GM21381 (cell line): Measurements from ENCODE around the gene SUSD6.
A peak's percentile ranks its signal among the peaks of the same experiment; 100 is the strongest.

Experiments
- ATAC-seq: cut with Tn5 transposase; IDR thresholded peaks from one replicate; pipeline ENCODE4 v1.9.1; 2021; ENCODE audit warnings: mild to moderate bottlenecking, moderate library complexity; ENCODE audit not compliant: unreplicated experiment

The SUSD6 gene

DNA sequence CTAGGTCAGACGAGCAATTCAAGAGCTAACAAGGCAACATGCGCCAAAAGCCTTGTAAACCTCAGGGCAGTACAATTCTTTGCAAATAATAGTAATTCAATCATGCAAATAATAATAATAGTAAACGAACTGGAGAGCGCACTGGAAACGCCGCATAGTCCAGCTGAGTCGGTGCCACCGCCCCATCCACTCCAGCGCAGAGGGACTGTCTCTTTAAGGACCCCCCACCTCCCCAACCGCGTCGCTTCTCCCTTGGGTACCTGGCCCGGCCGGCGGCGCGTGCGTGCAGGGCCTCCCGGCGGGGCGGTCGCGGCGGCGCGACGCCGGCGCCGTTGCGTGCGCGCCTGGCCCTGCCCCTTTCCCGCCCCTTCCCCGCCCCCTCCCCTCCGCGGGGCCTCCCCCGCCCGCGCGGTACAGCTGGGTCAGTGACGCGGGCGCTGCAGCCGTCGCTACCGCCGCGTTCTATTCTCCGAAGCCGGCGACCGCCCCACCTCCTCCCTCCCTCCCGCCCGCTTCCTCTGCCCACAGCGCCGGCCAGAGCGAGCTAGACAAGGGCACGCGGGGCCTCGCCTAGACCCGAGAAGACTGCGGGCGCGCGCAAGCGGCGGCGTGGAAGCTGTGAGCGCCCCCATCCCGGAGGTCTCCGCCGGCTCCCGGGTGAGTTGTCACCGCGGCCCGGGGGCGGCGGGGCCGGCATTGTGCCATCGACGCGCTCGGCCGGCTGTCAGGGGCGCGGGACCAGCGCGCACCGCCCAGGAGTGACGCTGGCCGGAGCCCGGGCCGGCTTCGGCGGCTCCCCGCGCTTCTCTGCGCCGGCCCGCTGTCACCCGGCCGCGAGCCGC, at the start of gene SUSD6:
SUSD6 (plus strand) TSS at position 425 of the 842 bp plus-strand sequence. CDS start 46,997 bp downstream, outside the sequence.
- peak; percentile 55 for ATAC-seq

DNA sequence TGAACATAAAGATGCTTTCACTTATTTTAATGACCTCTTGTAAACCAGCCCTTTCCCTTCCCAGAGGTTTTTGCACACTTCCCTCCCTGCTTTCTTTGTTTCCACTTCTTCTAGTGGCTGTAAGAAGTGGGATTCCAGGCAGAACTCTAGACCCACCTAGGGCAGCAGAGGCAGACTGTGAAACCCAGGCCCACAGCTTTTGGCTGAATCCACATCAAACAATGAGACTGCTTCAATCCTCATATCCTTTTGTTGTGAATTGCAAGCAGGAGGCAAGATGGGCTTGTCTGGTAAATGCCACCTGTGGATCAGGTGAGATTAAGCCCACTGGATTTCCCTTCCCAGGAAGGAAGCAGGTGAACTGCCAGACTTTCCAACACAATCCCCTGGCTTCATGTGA, 49.5 kb upstream of the SUSD6 start:
- no peak for ATAC-seq

DNA sequence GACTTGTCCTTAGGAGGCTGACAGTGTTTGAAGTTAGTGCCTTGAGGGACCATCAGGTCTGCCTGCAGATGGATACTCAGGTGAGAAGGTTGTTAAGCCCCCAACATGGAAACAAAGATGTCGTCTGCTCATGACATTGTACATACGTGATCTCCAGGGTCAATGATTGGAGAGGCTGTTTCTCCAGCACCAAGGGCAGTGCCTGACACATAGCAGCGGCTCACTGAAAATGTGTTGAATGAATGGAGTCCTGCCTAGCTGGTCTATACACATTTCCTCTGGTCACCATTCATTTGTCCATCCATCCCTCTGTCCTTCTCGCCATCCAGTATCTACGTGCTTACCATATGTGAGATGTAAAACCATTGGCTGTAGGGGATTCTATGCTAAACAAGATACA, 43.8 kb upstream of the SUSD6 start:
- ATAC-seq, result no peak

DNA sequence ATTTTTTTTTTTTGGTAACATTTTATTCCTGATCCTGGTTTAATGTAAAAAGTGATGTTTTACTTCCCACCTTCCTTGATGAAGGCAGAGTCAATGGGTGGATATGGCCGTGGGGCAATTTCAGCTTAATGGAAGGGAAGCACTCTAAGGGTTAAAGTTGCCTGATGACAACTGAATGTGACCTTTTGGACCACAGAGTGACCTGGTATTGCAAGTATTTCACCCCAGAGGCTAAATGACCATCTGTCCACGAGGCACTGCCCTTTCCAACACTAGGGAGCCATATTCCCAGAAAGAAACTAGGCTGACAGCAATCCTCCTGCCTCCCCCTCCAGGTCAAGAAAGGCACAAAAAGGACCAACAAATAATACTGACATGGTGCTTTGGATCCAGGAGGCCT, 41.5 kb upstream of the SUSD6 start:
- no peak for ATAC-seq

- no peak for ATAC-seq
These were observed 40.5 kb upstream of the SUSD6 start for GRCh38 chr14:69570836-69571330.

DNA sequence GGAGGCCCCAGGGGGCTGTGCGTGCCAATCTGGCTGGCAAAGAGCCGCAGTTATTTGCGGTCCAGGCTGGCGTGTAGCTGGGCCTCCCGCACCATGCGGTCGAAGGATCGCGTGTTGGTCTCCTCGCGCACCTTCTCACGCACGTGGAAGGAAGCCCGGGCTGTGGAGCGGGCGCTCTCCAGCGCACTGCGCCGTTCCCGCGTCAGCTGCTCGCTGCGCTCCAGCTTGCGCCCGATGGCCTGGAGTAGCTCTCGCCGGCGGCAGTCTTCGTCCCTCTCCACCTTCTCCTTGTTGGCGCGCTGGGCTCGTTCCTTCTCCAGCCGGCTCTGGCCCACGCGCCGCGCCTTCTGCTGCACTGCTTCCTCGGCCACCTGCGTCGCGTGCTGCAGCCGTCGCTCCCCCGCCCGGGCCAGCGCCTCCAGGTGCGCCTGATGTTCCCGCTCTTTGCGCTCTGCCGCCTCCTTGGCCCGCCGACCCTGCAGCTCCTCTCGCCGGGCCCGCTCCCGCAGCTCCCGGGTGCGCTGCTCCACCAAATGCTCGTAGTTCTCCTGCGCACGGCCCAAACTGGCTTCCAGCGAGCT, 39.9 kb upstream of the SUSD6 start:
- ATAC-seq, result no peak

DNA sequence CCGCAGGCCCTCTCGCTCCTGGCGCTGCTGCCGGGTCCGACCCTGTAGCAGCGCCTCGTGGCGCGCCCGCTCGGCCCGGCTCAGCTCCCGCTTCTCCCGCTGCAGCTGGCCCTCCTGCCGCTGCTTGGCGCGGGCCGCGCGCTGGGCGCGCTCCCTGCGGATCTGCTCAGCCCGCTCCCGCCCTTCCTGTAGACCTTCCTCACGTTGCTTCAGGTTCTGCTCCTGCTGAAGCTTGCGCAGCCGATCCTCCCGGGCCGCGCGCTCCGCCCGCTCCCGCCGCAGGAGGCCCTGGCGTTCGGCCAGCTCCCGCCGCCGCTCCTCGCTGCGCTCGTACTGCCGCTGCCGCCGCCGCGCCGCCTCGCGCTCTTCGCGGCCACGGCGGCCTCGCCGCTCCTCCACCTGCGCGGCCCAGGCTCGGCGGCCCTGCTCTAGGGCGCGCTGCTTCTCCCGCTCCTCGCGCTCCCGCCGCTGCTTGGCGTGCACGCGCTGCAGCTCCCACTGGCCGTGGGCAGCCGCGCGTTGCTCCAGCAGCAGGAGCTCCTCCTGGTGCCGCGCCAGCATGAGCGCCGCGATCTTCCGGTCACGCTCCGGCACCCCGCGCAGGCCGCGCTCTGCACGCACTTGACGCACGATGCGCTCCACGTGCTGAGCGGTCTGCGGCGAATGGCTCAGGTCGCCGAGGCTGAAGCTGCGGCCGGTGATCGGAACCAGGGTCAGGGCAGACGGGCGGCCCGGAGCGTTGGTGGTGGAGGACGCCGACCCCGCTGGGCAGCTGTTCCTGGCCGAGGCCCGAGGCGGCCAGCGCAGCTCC, 39.2 kb upstream of the SUSD6 start:
- ATAC-seq, result no peak

DNA sequence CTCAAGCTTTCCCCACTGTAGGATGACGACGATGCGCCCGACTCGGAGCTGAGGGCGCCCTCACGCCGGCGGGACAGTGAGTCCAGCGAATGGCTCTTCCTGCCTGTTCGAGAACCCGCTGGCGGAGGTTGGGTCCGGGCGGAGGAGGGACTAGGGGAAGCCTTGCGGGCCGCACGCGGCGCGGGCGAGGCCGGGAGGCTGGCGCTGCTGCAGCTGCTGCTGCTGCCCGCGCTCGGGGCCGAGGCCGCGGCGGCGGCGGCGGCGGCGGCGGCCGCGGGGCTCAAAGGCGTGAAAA, 38.6 kb upstream of the SUSD6 start:
- ATAC-seq, result no peak

- ATAC-seq, result no peak
These were observed 38.1 kb upstream of the SUSD6 start for GRCh38 chr14:69573205-69573830.

GRCh38 chr14:69573831-69574262, 37.5 kb upstream of the SUSD6 start:
- ATAC-seq, result no peak

- ATAC-seq, result no peak
These were observed 37.0 kb upstream of the SUSD6 start, which contains the start of gene CCDC177 for GRCh38 chr14:69574263-69574953. CCDC177 (minus strand) TSS chr14:69574871; CDS start chr14:69573622, 1,249 bp downstream.

DNA sequence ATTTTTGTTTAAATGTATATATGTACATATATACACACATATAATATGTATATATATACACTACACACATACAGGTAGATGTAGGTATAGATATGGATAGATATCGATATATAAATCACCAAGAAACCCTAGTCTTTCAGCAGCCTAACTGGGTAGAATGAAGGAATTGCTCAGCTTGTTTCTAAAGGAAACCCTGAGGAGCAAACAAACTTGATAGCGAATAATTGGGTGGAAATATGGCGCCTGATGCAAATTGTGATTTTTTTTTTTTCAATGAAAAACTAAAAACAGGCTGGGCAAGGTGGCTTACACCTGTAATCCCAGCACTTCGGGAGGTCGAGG, 36.5 kb upstream of the SUSD6 start:
- no peak for ATAC-seq

DNA sequence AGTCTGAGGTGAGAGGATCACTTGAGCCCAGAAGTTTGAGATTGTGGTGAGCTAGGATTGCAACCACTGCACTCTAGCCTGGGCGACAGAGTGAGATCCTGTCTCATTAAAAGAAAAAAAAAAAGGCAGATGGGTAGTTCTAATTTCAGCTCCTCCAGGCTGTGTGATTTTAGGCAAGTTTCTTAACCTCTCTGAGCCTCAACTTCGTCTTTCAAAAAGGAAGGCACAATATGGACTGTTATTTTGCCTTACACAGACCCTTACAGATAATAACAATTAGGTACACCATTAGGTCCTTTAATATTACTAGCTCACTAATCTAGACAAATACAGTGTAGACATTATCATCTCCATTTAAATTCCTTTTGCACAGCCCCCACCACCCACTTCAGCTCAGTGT, 31.9 kb upstream of the SUSD6 start:
- ATAC-seq, result no peak

GRCh38 chr14:69580009-69580577, 31.3 kb upstream of the SUSD6 start:
- ATAC-seq, result no peak

DNA sequence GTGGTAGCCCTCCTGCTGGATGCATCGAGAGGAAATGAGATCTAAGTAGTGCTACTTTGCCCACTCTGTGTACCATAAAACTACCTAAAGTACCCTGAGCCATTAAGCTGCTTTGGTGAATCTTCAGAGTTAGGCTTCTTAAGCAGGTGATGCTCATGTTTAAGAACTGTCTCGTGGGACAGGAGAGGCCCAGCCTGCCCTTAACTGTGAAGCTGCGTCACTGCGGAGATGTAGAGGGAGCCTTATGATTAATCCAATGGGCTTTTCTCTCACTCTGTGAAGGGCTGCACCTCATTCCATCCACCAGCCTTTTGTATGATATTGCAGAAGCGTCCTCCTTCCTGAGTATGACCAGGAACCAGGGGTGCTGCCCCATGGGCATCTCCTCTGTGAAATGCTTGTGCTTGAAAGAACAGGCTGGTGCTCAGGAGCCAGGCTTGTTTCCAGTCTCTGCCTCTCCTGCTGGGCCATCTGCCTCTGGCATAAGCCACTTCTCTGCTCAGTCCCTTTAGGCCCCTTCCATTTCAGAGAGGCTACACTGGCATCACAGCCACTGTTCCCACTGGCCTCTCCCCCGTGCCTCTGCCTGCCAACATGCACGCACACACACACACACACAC, 30.0 kb upstream of the SUSD6 start:
- ATAC-seq, result no peak

DNA sequence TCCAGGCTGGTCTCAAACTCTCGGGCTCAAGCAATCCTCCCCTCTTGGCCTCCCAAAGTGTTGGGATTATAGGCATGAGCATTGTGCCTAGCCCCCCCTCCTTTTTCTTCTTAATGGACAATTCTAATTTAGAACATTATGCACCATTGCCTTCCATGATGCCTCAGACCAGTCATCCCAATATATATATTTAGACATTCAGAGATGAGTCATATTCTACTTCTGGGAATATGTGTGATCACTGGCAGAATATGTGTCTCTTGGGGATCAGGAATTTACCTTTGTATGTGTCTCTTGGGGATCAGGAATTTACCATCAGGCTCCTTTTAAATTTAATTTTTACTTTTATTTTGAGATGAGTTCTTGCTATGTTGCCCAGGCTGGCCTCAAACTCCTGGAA, 29.2 kb upstream of the SUSD6 start:
- ATAC-seq, result no peak

- no peak for ATAC-seq
These were observed 28.6 kb upstream of the SUSD6 start for GRCh38 chr14:69582829-69583228.

- no peak for ATAC-seq
These were observed 27.0 kb upstream of the SUSD6 start for GRCh38 chr14:69584389-69584788.

DNA sequence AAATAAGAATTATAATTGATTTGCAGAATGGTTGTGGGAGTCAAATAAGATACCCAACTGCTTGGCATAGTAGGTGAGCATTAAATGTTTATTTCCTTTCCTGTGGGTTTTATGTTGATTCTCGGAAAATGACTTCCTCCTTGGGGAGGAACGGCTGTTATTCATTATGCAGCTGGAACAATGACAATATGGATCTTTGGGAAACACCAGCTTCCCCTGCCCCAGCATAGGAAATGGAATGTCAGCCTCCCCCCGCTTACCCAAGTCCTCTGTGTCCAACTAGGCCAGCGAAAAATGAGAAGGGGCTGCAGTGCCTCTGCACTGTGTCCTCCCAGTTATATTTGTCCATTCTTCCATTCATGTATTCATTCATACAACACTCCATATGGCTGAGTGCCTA, 25.0 kb upstream of the SUSD6 start:
- no peak for ATAC-seq

DNA sequence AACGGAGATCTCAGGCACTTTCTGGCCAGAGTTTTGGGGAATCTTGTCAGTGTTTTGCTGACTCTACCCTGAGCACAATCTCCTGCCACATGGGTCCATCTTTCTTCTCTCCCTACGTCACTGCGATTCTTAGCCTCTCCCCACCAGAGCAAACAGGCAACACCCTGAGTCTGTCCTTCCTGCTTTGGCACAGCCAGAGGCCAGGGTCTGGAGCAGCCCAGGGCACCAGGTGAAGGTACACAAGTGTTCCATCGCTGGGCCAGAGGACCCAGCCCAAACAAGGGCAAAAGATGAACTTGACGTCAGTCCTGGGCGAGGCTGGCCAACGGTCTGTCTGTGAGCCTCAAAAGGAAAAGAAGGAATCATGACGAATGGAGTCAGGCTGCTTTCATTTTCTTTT, 24.0 kb upstream of the SUSD6 start:
- no peak for ATAC-seq
